B cell (primary cell): ENCODE data around the gene MND1. TPM values are rescaled to one million over a fixed set of nuclear protein-coding genes. Genes with fewer than 3 reads are reported as not detected.

ENCODE experiments used
- ATAC-seq: fragments of 200-7000 bp; cut with Tn5 transposase; one replicate; pipeline ENCODE4 v1.10.0; 2021; ENCODE audit warnings: low read depth, mild to moderate bottlenecking, moderate number of reproducible peaks, moderate library complexity
- CTCF ChIA-PET: fragments of 350-600 bp; sonication (Branson Sonifier 250); formaldehyde crosslinking; loops from one replicate; lab custom pipeline; 2021; ENCODE audit warnings: antibody characterized with exemption, inconsistent platforms; lab: Charles Lee
- POLR2A ChIA-PET: fragments of 350-600 bp; sonication (Branson Sonifier 250); formaldehyde crosslinking; loops from one replicate; lab custom pipeline; 2021; ENCODE audit warnings: antibody characterized with exemption; lab: Charles Lee
- DNase-seq: peaks from one replicate; pipeline ENCODE4 v3.0.0; 2013
- H2AFZ ChIP-seq: 2 replicates; pipeline ENCODE4 v1.6.1; 2012; ENCODE audit warnings: mild to moderate bottlenecking, low read depth, low read length; ENCODE audit not compliant: insufficient read depth, poor library complexity, severe bottlenecking
- H3K27ac ChIP-seq, 2 donors: 1 replicate in 1 of 2; 2 replicates in 1 of 2; pipeline ENCODE4 v1.5.1; 2012 to 2013; ENCODE audit warnings: low read length in 2 of 2, mild to moderate bottlenecking in 2 of 2, moderate library complexity in 1 of 2
- H3K27me3 ChIP-seq, 4 experiments: fragments of 200-600 bp in 1 of 4; sonication (generic) in 1 of 4; replicated peaks in 1 of 4; 1 replicate in 2 of 4; 2 replicates in 2 of 4; pipeline versions ENCODE4 v1.6.1 to v1.7.0; 2013 to 2016; ENCODE audit warnings: low read length in 3 of 4, mild to moderate bottlenecking in 2 of 4, mixed read lengths in 1 of 4, moderate library complexity in 1 of 4; ENCODE audit not compliant: insufficient read depth in 4 of 4, control insufficient read depth in 3 of 4; ENCODE audit errors: control extremely low read depth in 1 of 4
- H3K36me3 ChIP-seq, 2 experiments: replicated peaks in 1 of 2; 1 replicate in 1 of 2; 2 replicates in 1 of 2; pipeline versions ENCODE4 v1.6.1 to v1.7.1; 2013; ENCODE audit warnings: low read length in 1 of 2; ENCODE audit not compliant: insufficient read depth in 2 of 2, control insufficient read depth in 1 of 2; ENCODE audit errors: control extremely low read depth in 1 of 2, extremely low read depth in 1 of 2
- H3K4me1 ChIP-seq, 2 donors: fragments of 200-600 bp in 1 of 2; sonication (generic) in 1 of 2; 1 replicate in 1 of 2; 2 replicates in 1 of 2; pipeline versions ENCODE4 v1.5.1 to v1.6.1; 2013 to 2017; ENCODE audit warnings: low read length in 2 of 2; ENCODE audit not compliant: control insufficient read depth in 2 of 2, insufficient read depth in 2 of 2
- H3K4me2 ChIP-seq: replicated peaks from 2 replicates; pipeline ENCODE3; 2012; ENCODE audit warnings: mild to moderate bottlenecking, low read depth, low read length; ENCODE audit not compliant: poor library complexity, severe bottlenecking
- H3K4me3 ChIP-seq, 5 experiments: fragments of 200-600 bp in 1 of 5; sonication (generic) in 1 of 5; 1 replicate in 3 of 5; 2 replicates in 2 of 5; pipeline versions ENCODE4 v1.5.1 to v1.7.0; 2011 to 2016; ENCODE audit warnings: low read length in 4 of 5, mild to moderate bottlenecking in 4 of 5, low read depth in 2 of 5, control low read depth in 1 of 5, moderate library complexity in 1 of 5; ENCODE audit not compliant: insufficient read depth in 1 of 5; ENCODE audit errors: control extremely low read depth in 1 of 5, extremely low read depth in 1 of 5
- H3K79me2 ChIP-seq: fragments of 200-600 bp; sonication (generic); one replicate; pipeline ENCODE4 v1.6.0; 2016; ENCODE audit warnings: low read length; ENCODE audit not compliant: control insufficient read depth, insufficient read depth
- H3K9ac ChIP-seq: fragments of 200-600 bp; sonication (generic); 2 replicates; pipeline ENCODE4 v1.6.1; 2017; ENCODE audit warnings: mild to moderate bottlenecking, low read length, moderate library complexity
- H3K9me3 ChIP-seq, 3 donors: one replicate each; pipeline versions ENCODE4 v1.6.1 to v1.7.1; 2013; ENCODE audit warnings: low read length in 2 of 3; ENCODE audit not compliant: control insufficient read depth in 2 of 3, insufficient read depth in 1 of 3; ENCODE audit errors: control extremely low read depth in 1 of 3
- H4K20me1 ChIP-seq: 2 replicates; pipeline ENCODE4 v1.6.0; 2012; ENCODE audit warnings: mild to moderate bottlenecking, low read length; ENCODE audit not compliant: insufficient read depth, control insufficient read depth, poor library complexity, severe bottlenecking
- H3K27ac Mint-ChIP-seq: one replicate; pipeline ENCODE4 v1.8.0; 2021; ENCODE audit warnings: mixed read lengths
- H3K27me3 Mint-ChIP-seq: one replicate; pipeline ENCODE4 v1.8.0; 2021; ENCODE audit warnings: mixed read lengths
- H3K4me1 Mint-ChIP-seq: one replicate; pipeline ENCODE4 v1.8.0; 2021; ENCODE audit warnings: mixed read lengths
- H3K4me3 Mint-ChIP-seq: one replicate; pipeline ENCODE4 v1.8.0; 2021; ENCODE audit warnings: mixed read lengths
- H3K9me3 Mint-ChIP-seq: one replicate; pipeline ENCODE4 v1.8.0; 2022; ENCODE audit warnings: mixed read lengths; ENCODE audit not compliant: insufficient read depth
- CTCF ChIP-seq: fragments of 200-600 bp; IDR thresholded peaks from one replicate; pipeline ENCODE4 v1.8.0; 2022; ENCODE audit warnings: antibody characterized with exemption, mild to moderate bottlenecking
- EZH2 ChIP-seq: IDR thresholded peaks from 2 replicates; pipeline ENCODE4 v1.6.1; 2012; ENCODE audit warnings: borderline replicate concordance, low read depth, mild to moderate bottlenecking, moderate library complexity, low read length; ENCODE audit not compliant: insufficient read depth, poor library complexity, severe bottlenecking
- WGBS: methylation state at CpG from one replicate; pipeline ENCODE4 v1.1.5; 2013; ENCODE audit warnings: missing lambda C conversion rate; ENCODE audit not compliant: insufficient coverage; 5-methylcytosine and 5-hydroxymethylcytosine counted together
- intact Hi-C: fragments of 100-400 bp; cut with micrococcal nuclease; formaldehyde crosslinking; loops from one replicate; pipeline ENCODE4 v1.10.0; 2022
- polyA plus RNA-seq: library from polyadenylated mRNA; depleted of rRNA; stranded (reverse); fragments of >200 nt; gene quantifications from 2 replicates; pipeline ENCODE4 v1.2.3, GENCODE V29; 2012
- total RNA-seq, 2 donors: library from RNA; stranded (reverse); fragments of 120-200 nt in 1 of 2; gene quantifications; 1 replicate in 1 of 2; 2 replicates in 1 of 2; pipeline versions ENCODE4 v1.2.3 to v1.2.4, GENCODE V29; 2013 to 2022

MND1 gene
- total and polyA plus RNA-seq, 2 donors (not counting 1 experiment from before 2014, with no cell fraction given) = not detected

DNA sequence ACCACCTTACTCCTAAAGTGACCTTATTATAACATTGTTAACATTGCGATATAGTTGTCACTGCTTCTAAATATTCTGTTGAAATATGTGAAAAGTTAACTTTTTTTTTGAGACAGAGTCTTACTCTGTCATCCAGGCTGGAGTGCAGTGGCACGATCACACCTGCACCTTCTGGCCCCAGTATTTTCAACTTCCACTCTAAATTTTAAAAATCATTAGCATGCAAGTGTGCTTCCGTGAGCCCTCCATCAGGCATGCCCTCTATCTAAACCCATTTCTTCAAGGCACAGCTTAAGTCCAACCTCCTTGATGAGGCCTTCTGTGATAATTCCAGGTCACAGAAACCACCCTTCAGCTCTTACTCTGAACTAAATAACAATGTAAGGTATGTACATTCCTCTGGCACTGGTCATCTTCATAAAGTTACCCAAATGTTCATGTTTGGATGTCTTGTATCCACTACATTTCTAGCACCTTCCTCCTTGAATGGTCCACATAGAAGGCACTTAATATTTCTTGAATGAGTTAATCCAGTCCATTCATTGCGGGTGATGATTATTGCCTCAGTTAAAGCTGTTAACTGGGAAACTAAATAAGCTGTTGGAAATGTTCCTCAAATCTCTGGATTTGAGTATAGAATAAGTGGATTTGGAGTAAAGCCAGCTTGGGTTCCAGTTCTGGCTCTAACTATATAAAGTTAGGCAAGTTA is 83.0 kb downstream of the MND1 start:
- ChIA-PET CTCF (interaction anchor here (0.8 to 3.3 kb wide), 7 partner anchors 38 to 322 kb away, joined by 3 to 15 read pairs (median 5); partner anchors contain the start of gene TMEM131L), POLR2A (interaction anchor here (0.6 to 1.1 kb wide), 3 partner anchors 9 to 95 kb away, joined by 3 to 8 read pairs (median 3); no protein-coding TSS in a partner anchor)
- Histone ChIP-seq H3K4me1 (peaks cover 43 to 53% of the 10 kb centered on the region in 2 donors), H3K9ac (no peak overlapping the region), H3K36me3 (no peaks in the 10 kb centered on the region), H3K4me2 (peak overlapping the region; percentile 54), H2AFZ (peak overlapping the region; percentile 36), H3K79me2 (peaks cover 37% of the 10 kb centered on the region), H3K27ac (peak overlapping the region; percentile 86 to 90), H3K9me3 (peaks cover 0 to 4% (median 0%) of the 10 kb centered on the region in 3 donors), H3K4me3 (no peak overlapping the region), H3K27me3 (no peaks in the 10 kb centered on the region), H4K20me1 (no peaks in the 10 kb centered on the region)
- Mint-ChIP-seq H3K4me3 (peak overlapping the region; percentile 48), H3K4me1 (peaks cover 49% of the 10 kb centered on the region), H3K27me3 (no peaks in the 10 kb centered on the region), H3K9me3 (no peaks in the 10 kb centered on the region), H3K27ac (peak overlapping the region; percentile 92)
- ATAC-seq = peak; percentile 26
- WGBS = 41% methylated on average over 3 of the region's 4 CpGs
- intact Hi-C loops = no loop called here
- TF ChIP-seq EZH2 (no peak), CTCF (no peak)
- DNase-seq = peak; percentile 33

DNA sequence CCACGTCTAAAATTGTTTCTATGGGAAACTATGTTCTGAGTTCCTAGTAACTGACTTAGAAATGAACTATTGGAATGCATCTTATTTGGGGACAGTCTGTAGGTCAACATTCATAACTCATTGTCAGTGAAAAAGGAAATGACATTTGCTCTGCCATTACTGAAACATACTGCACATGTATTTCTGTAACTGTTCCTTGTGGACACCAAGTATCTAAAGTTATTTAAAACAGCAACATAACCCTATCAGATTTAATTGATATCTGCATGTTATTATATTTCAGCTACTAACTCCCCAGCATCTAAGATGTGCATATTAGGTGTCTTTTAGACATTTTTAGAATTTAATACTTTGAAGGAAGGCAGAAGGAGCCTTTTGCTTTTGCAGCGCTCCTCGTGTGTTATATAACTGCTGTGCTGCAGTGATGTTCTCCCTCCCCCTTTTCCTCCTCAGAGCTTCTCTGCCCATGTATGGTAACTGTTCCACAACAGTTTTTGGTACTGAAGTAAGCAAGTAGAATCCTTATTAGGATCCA is 84.5 kb downstream of the MND1 start:
- Histone ChIP-seq H3K27ac (no peak overlapping the region), H2AFZ (peak overlapping the region; percentile 4), H4K20me1 (no peaks in the 10 kb centered on the region), H3K4me2 (peak overlapping the region; percentile 27), H3K9me3 (peaks cover 0 to 4% (median 0%) of the 10 kb centered on the region in 3 donors), H3K4me3 (no peak overlapping the region), H3K9ac (no peak overlapping the region), H3K4me1 (peaks cover 58 to 68% of the 10 kb centered on the region in 2 donors), H3K36me3 (no peaks in the 10 kb centered on the region), H3K27me3 (no peaks in the 10 kb centered on the region), H3K79me2 (peaks cover 37% of the 10 kb centered on the region)
- no peak for DNase-seq
- H3K27me3 Mint-ChIP-seq = no peaks in the 10 kb centered on the region
- ChIA-PET CTCF (interaction anchor here (1.0 to 3.3 kb wide), 5 partner anchors 37 to 214 kb away, joined by 3 to 18 read pairs (median 3); partner anchors contain the start of gene TMEM131L), POLR2A (no interaction called here)
- no peak for ATAC-seq
- H3K4me1 Mint-ChIP-seq = peaks cover 60% of the 10 kb centered on the region
- H3K9me3 Mint-ChIP-seq = no peaks in the 10 kb centered on the region
- peak overlapping the region; percentile 46 for H3K27ac Mint-ChIP-seq
- no CpG with 5 or more reads among the region's 3 CpGs for WGBS
- TF ChIP-seq CTCF (no peak), EZH2 (no peak)
- peak overlapping the region; percentile 13 for H3K4me3 Mint-ChIP-seq
- intact Hi-C loops = no loop called here
